Gastroesophageal sphincter (tissue), 3 donors: Measurements from ENCODE around the gene EFHC2.

Experiments
- CTCF ChIP-seq, 4 experiments: fragments of 200-600 bp in 2 of 4; fragments of 450-650 bp in 2 of 4; sonication (generic) in 1 of 4; IDR thresholded peaks; one replicate each; pipeline ENCODE4 v1.5.1; 2017 to 2019; ENCODE audit warnings: antibody characterized with exemption in 4 of 4, mild to moderate bottlenecking in 2 of 4, moderate library complexity in 2 of 4
- EP300 ChIP-seq: sonication (generic); formaldehyde crosslinking; IDR thresholded peaks from one replicate; pipeline ENCODE4 v1.6.1; 2017; ENCODE audit warnings: antibody characterized with exemption, mild to moderate bottlenecking

- TF ChIP-seq EP300 (no peak), CTCF (IDR thresholded peaks at IDR 0.05) (no peak)
Observed at GRCh38 chrX:44189116-44189515, 154.4 kb downstream of the EFHC2 start.
